Stomach (tissue), 9 donors: ENCODE data around the gene WNT16. TPM values are rescaled to one million over a fixed set of nuclear protein-coding genes. Genes with fewer than 3 reads are reported as not detected.
A peak's percentile ranks its signal among the peaks of the same experiment; 100 is the strongest.

Experiments used
- DNase-seq, 2 donors: peaks; one replicate each; pipeline versions ENCODE4 v3.0.0 to v3.0.0-alpha.2; 2013 to 2019
- H3K27ac ChIP-seq, 5 donors: fragments of 200-600 bp in 4 of 5; sonication (generic) in 4 of 5; one replicate each; pipeline ENCODE4 v1.5.1; 2013 to 2019; ENCODE audit warnings: mild to moderate bottlenecking in 1 of 5, moderate library complexity in 1 of 5
- H3K27me3 ChIP-seq, 3 donors: fragments of 200-600 bp; sonication (generic); one replicate each; pipeline ENCODE4 v1.5.1; 2017 to 2019; ENCODE audit warnings: mixed run types in 1 of 3
- H3K36me3 ChIP-seq, 4 donors: fragments of 200-600 bp; sonication (generic); 1 replicate in 3 of 4; 2 replicates in 1 of 4; pipeline ENCODE4 v1.5.1; 2016 to 2019
- H3K4me1 ChIP-seq, 4 donors: fragments of 200-600 bp; sonication (generic); one replicate each; pipeline ENCODE4 v1.5.1; 2016 to 2019
- H3K4me3 ChIP-seq, 4 donors: fragments of 200-600 bp; sonication (generic) in 3 of 4; one replicate each; pipeline ENCODE4 v1.5.1; 2016 to 2019; ENCODE audit warnings: mild to moderate bottlenecking in 1 of 4
- H3K9me3 ChIP-seq, 4 donors: fragments of 200-600 bp; sonication (generic); one replicate each; pipeline ENCODE4 v1.5.1; 2016 to 2019
- CTCF ChIP-seq, 7 experiments: fragments of 450-650 bp in 4 of 7; fragments of 200-600 bp in 3 of 7; sonication (generic) in 3 of 7; IDR thresholded peaks; one replicate each; pipeline ENCODE4 v1.5.1; 2016 to 2019; ENCODE audit warnings: antibody characterized with exemption in 7 of 7, control low read depth in 2 of 7, mild to moderate bottlenecking in 1 of 7
- EP300 ChIP-seq: sonication (generic); formaldehyde crosslinking; IDR thresholded peaks from one replicate; pipeline ENCODE4 v1.6.1; 2017; ENCODE audit warnings: antibody characterized with exemption
- POLR2A ChIP-seq, 4 donors: fragments of 450-650 bp; IDR thresholded peaks; one replicate each; pipeline ENCODE4 v1.6.1; 2016; ENCODE audit warnings: antibody characterized with exemption in 4 of 4, control low read depth in 2 of 4, mild to moderate bottlenecking in 1 of 4, moderate library complexity in 1 of 4
- POLR2AphosphoS5 ChIP-seq, 3 donors: sonication (generic); formaldehyde crosslinking; IDR thresholded peaks; one replicate each; pipeline ENCODE4 v1.6.1; 2016; ENCODE audit warnings: antibody characterized with exemption in 3 of 3
- WGBS, 5 donors: extraction: QIAGEN DNeasy Blood & Tissue Kit in 3 of 5; methylation state at CpG; one replicate each; pipeline versions ENCODE4 v1.1.5 to v1.1.7; 2013 to 2018; 5-methylcytosine and 5-hydroxymethylcytosine counted together
- intact Hi-C: fragments of 100-400 bp; cut with DNase I; formaldehyde crosslinking; loops from one replicate; pipeline ENCODE4 v1.15.1; 2023; ENCODE audit warnings: low total_unique reads
- polyA plus RNA-seq, 3 donors: library from polyadenylated mRNA; stranded (reverse); fragments of 200-250 nt; gene quantifications; one replicate each; pipeline ENCODE4 v1.2.3, GENCODE V29; 2013
- total RNA-seq, 5 donors: library from RNA; depleted of rRNA; stranded (reverse); fragments of >200 nt; gene quantifications; one replicate each; pipeline versions ENCODE4 v1.1.0 to v1.2.3, GENCODE V29; 2014 to 2016
- donor health status: healthy with polysubstance abuse.
- donor health status: Bipolar disorder and iron deficiency.
- donor health status: healthy.

Gene WNT16
- total and polyA plus RNA-seq, 8 donors = 0.05 to 0.37 TPM; not detected in 6

GRCh38 chr7:121323515-121324302 lies 5.1 kb upstream of the WNT16 start:
- intact Hi-C loops = no loop called here
- TF ChIP-seq POLR2A (IDR thresholded peaks at IDR 0.05) = no peak
- no peak for TF ChIP-seq POLR2AphosphoS5 (IDR thresholded peaks at IDR 0.05)
- no peak for TF ChIP-seq EP300
- TF ChIP-seq CTCF (IDR thresholded peaks at IDR 0.05) = no peak
- H3K4me1 ChIP-seq = peaks cover 0 to 3% (median 1%) of the 10 kb centered on the region in 4 donors
- no peaks in the 10 kb centered on the region for H3K9me3 ChIP-seq
- peaks cover 0 to 21% (median 9%) of the 10 kb centered on the region in 3 donors for H3K27me3 ChIP-seq
- H3K36me3 ChIP-seq = no peaks in the 10 kb centered on the region
- no peak overlapping the region for H3K4me3 ChIP-seq
- no peak for DNase-seq
- no peak overlapping the region for H3K27ac ChIP-seq
- 62 to 69% (median 67%) methylated on average over 5 of the region's 5 CpGs for WGBS, 5 donors

GRCh38 chr7:121327671-121328070 lies 1.1 kb upstream of the WNT16 start:
- intact Hi-C loops = no loop called here

GRCh38 chr7:121329191-121330052 lies 622 bp downstream of the WNT16 start:
- peak overlapping the region; percentile 34 to 53 (median 42) for H3K4me3 ChIP-seq
- WGBS, 5 donors = 3 to 7% (median 4%) methylated on average over 31 to 47 of the region's 47 CpGs

More at GRCh38 chr7:121327671-121328070, 1.1 kb upstream of the WNT16 start:
- TF ChIP-seq POLR2A (IDR thresholded peaks at IDR 0.05) (no peak), POLR2AphosphoS5 (IDR thresholded peaks at IDR 0.05) (no peak), EP300 (no peak), CTCF (IDR thresholded peaks at IDR 0.05) (no peak)
- H3K36me3 ChIP-seq = no peaks in the 10 kb centered on the region
- H3K4me1 ChIP-seq = peaks cover 17 to 24% (median 20%) of the 10 kb centered on the region in 4 donors
- 60 to 73% (median 63%) methylated on average over 5 of the region's 5 CpGs for WGBS, 5 donors
- H3K4me3 ChIP-seq = no peak overlapping the region
- peaks cover 4 to 60% (median 41%) of the 10 kb centered on the region in 3 donors for H3K27me3 ChIP-seq
- H3K9me3 ChIP-seq = no peaks in the 10 kb centered on the region
- DNase-seq = no peak
- no peak overlapping the region for H3K27ac ChIP-seq

More at GRCh38 chr7:121329191-121330052, 622 bp downstream of the WNT16 start:
- DNase-seq = peak; percentile 43 to 53
- H3K9me3 ChIP-seq = no peaks in the 10 kb centered on the region
- H3K4me1 ChIP-seq = peaks cover 17 to 24% (median 20%) of the 10 kb centered on the region in 4 donors
- H3K36me3 ChIP-seq = no peaks in the 10 kb centered on the region
- no peak overlapping the region for H3K27ac ChIP-seq
- H3K27me3 ChIP-seq = peaks cover 4 to 78% (median 44%) of the 10 kb centered on the region in 3 donors
- TF ChIP-seq POLR2AphosphoS5 (IDR thresholded peaks at IDR 0.05) (no peak), EP300 (no peak), CTCF (IDR thresholded peaks at IDR 0.05) (no peak), POLR2A (IDR thresholded peaks at IDR 0.05) (no peak)
- intact Hi-C loops = no loop called here
